NCI-H446 (cell line): ENCODE data around the gene GPX6.
A peak's percentile ranks its signal among the peaks of the same experiment; 100 is the strongest.
"Not testable (repeated sequence)": the region's sequence is repeated elsewhere in the genome, so short reads cannot be mapped to it uniquely, and the experiment has no call there.

Experiments
- DNase-seq, 2 experiments: peaks; one replicate each; lab custom pipeline; 2025; lab: John Stamatoyannopoulos, UW

Gene GPX6

GRCh38 chr6:28515676-28516075, at the start of gene GPX6:
GPX6 (minus strand) TSS chr6:28515793; CDS start chr6:28515743, 50 bp downstream.
- no peak for DNase-seq

- no peak for DNase-seq
Observed at GRCh38 chr6:28563430-28564095, 48.0 kb upstream of the GPX6 start.

- no peak for DNase-seq
Observed at GRCh38 chr6:28558629-28559028, 43.0 kb upstream of the GPX6 start.

GRCh38 chr6:28555136-28555535, 39.5 kb upstream of the GPX6 start:
- DNase-seq: no peak

GRCh38 chr6:28553986-28554881, 38.6 kb upstream of the GPX6 start:
- DNase-seq: no peak

- no peak for DNase-seq
Observed at GRCh38 chr6:28553384-28553985, 37.9 kb upstream of the GPX6 start.

- DNase-seq: no peak
Observed at GRCh38 chr6:28551891-28552666, 36.5 kb upstream of the GPX6 start.

GRCh38 chr6:28547003-28547402, 31.4 kb upstream of the GPX6 start:
- DNase-seq: not testable (repeated sequence)

- no peak for DNase-seq
Observed at GRCh38 chr6:28545955-28546354, 30.4 kb upstream of the GPX6 start.

- no peak for DNase-seq
Observed at GRCh38 chr6:28543651-28544610, 28.3 kb upstream of the GPX6 start.

GRCh38 chr6:28542440-28543296, 27.1 kb upstream of the GPX6 start:
- peak; percentile 42 to 77 for DNase-seq

GRCh38 chr6:28541996-28542395, 26.4 kb upstream of the GPX6 start:
- DNase-seq: no peak

- DNase-seq: no peak
Observed at GRCh38 chr6:28537509-28538140, 22.0 kb upstream of the GPX6 start.

- DNase-seq: no peak
Observed at GRCh38 chr6:28537065-28537464, 21.5 kb upstream of the GPX6 start.

- DNase-seq: no peak
Observed at GRCh38 chr6:28534875-28535274, 19.3 kb upstream of the GPX6 start.

- DNase-seq: no peak
Observed at GRCh38 chr6:28534306-28534705, 18.7 kb upstream of the GPX6 start.

- DNase-seq: no peak
Observed at GRCh38 chr6:28531479-28532128, 16.0 kb upstream of the GPX6 start.

- DNase-seq: no peak
Observed at GRCh38 chr6:28530777-28531176, 15.2 kb upstream of the GPX6 start.

- no peak for DNase-seq
Observed at GRCh38 chr6:28525496-28526039, 10.0 kb upstream of the GPX6 start, which contains the start of gene GPX5. GPX5 (plus strand) TSS chr6:28525881; CDS start chr6:28526014, 133 bp downstream.
